ENCODE data around the gene SCAANT1. TPM values are rescaled to one million over a fixed set of nuclear protein-coding genes. Genes with fewer than 3 reads are reported as not detected.

Gene SCAANT1
- total RNA-seq, 1 experiment from 2014 or later, result not detected

GRCh38 chr3:63864008-63864964, 47.9 kb downstream of the SCAANT1 start:
- Histone ChIP-seq H3K4me2 (ENCODE audit: insufficient read depth, insufficient read length, low read length) (peak overlapping the region; percentile 97), H2AK5ac (ENCODE audit: insufficient read length, low read length) (no peak overlapping the region), H2AFZ (ENCODE audit: low read length) (no peak overlapping the region), H4K20me1 (ENCODE audit: control insufficient read depth, insufficient read depth, insufficient read length) (no peaks in the 10 kb centered on the region), H2BK15ac (ENCODE audit: low read depth, low read length) (no peak overlapping the region), H3K4me1 (ENCODE audit: insufficient read depth, low read length) (no peaks in the 10 kb centered on the region), H3K27ac (ENCODE audit: insufficient read length, low read depth, low read length) (no peak overlapping the region), H3K18ac (ENCODE audit: insufficient read length, low read depth, low read length) (peak overlapping the region; percentile 2), H4K91ac (ENCODE audit: insufficient read length, low read depth, low read length) (no peak overlapping the region), H3T11ph (ENCODE audit: low read length) (no peak overlapping the region), H3K23ac (ENCODE audit: insufficient read length, low read depth, low read length) (no peak overlapping the region), H3K23me2 (ENCODE audit: insufficient read length, low read depth, low read length, poor library complexity, severe bottlenecking) (peaks cover 16% of the 10 kb centered on the region), H3K79me1 (ENCODE audit: insufficient read depth, low read depth, low read length, poor library complexity, severe bottlenecking) (no peaks in the 10 kb centered on the region), H3K9me3 (ENCODE audit: control insufficient read depth, low read depth, low read length) (no peaks in the 10 kb centered on the region), H3K56ac (ENCODE audit: insufficient read length, low read depth, low read length) (no peak overlapping the region), H2BK12ac (ENCODE audit: insufficient read length, low read depth, low read length) (no peak overlapping the region), H3K27me3 (ENCODE audit: insufficient read depth, low read length) (no peaks in the 10 kb centered on the region), H2BK20ac (ENCODE audit: low read depth, low read length, poor library complexity, severe bottlenecking) (no peak overlapping the region), H3K79me2 (ENCODE audit: insufficient read depth, low read length) (no peaks in the 10 kb centered on the region; the same call in 1 of the 2 replicates), H3K9ac (ENCODE audit: extremely low read depth, insufficient read length, low read length) (peak overlapping the region; percentile 67), H3K4ac (ENCODE audit: low read depth, low read length) (no peak overlapping the region), H3K14ac (ENCODE audit: insufficient read depth, low read length) (peak overlapping the region; percentile 45; the same call in 1 of the 2 replicates), H2BK5ac (ENCODE audit: insufficient read length, low read length) (no peak overlapping the region), H4K5ac (ENCODE audit: insufficient read length, low read depth, low read length) (no peak overlapping the region), H2BK120ac (ENCODE audit: low read depth, low read length, poor library complexity, severe bottlenecking) (no peak overlapping the region), H4K8ac (replicated peaks; ENCODE audit: insufficient read length, low read depth, low read length) (no peak overlapping the region)
- TF ChIP-seq CTCF (conservative IDR thresholded peaks at IDR 0.05), result no peak
- H3K4me3 Mint-ChIP-seq, result peak overlapping the region; percentile 87 to 93
- peaks cover 1% of the 10 kb centered on the region; the same call in 1 of the 2 replicates for H3K27me3 Mint-ChIP-seq (ENCODE audit: low read depth)
- DNase-seq, result no peak
- peak overlapping the region in 2 of 3 experiments; percentile 5 to 70; a peak in 5 of 7 replicates for H3K27ac Mint-ChIP-seq
- H3K36me3 Mint-ChIP-seq (ENCODE audit: insufficient read depth in 1 of 3, low read depth in 3 of 3), result peaks cover 0 to 19% (median 19%) of the 10 kb centered on the region in 3 experiments; a peak in 6 of 7 replicates
- no CpG with 5 or more reads among the region's 93 CpGs for WGBS (ENCODE audit: extremely low coverage, insufficient read length, low lambda C conversion rate)
- peaks cover 40 to 42% of the 10 kb centered on the region in 2 experiments for H3K4me1 Mint-ChIP-seq
- H3K9me3 Mint-ChIP-seq, result no peaks in the 10 kb centered on the region

All from H9 (cell line).